Keratinocyte (primary cell): ENCODE results near the gene MRPL12. TPM values are rescaled to one million over a fixed set of nuclear protein-coding genes. Genes with fewer than 3 reads are reported as not detected.

Experiments used
- DNase-seq: peaks from one replicate; pipeline ENCODE4 v3.0.0-alpha.2; 2011; ENCODE audit warnings: low read depth, missing footprints, low spot score
- FAIRE-seq: peaks from 2 replicates; lab custom pipeline; 2011; peaks lifted over from hg19 to GRCh38; lab: Jason Lieb, UNC
- H2AFZ ChIP-seq: 2 replicates; pipeline ENCODE4 v1.6.0; 2012; ENCODE audit warnings: low read length, control low read depth, inconsistent platforms; ENCODE audit not compliant: control insufficient read depth
- H3K27ac ChIP-seq: 2 replicates; pipeline ENCODE4 v1.5.1; 2011; ENCODE audit warnings: low read length; ENCODE audit not compliant: control insufficient read depth, insufficient read depth
- H3K27me3 ChIP-seq: 3 replicates; pipeline ENCODE4 v1.6.0; 2011; ENCODE audit warnings: low read length; ENCODE audit not compliant: control insufficient read depth, insufficient read depth; ENCODE audit errors: extremely low read depth
- H3K36me3 ChIP-seq, 2 experiments: 2 replicates in 1 of 2; 3 replicates in 1 of 2; pipeline ENCODE4 v1.5.1; 2011; ENCODE audit warnings: low read length in 2 of 2, mild to moderate bottlenecking in 1 of 2; ENCODE audit not compliant: control insufficient read depth in 2 of 2, insufficient read depth in 2 of 2; ENCODE audit errors: extremely low read depth in 1 of 2
- H3K4me1 ChIP-seq: 3 replicates; pipeline ENCODE4 v1.5.1; 2011; ENCODE audit warnings: low read length; ENCODE audit not compliant: control insufficient read depth, insufficient read depth; ENCODE audit errors: extremely low read depth
- H3K4me2 ChIP-seq: 3 replicates; pipeline ENCODE4 v1.6.0; 2011; ENCODE audit warnings: low read depth, low read length; ENCODE audit not compliant: control insufficient read depth, insufficient read depth; ENCODE audit errors: extremely low read depth
- H3K4me3 ChIP-seq, 3 experiments: fragments of 200-600 bp in 1 of 3; sonication (generic) in 1 of 3; 2 replicates in 2 of 3; 3 replicates in 1 of 3; pipeline ENCODE4 v1.5.1; 2011 to 2016; ENCODE audit warnings: low read length in 3 of 3, mild to moderate bottlenecking in 3 of 3, control low read depth in 2 of 3, inconsistent platforms in 1 of 3, low read depth in 1 of 3, mixed read lengths in 1 of 3, mixed run types in 1 of 3, moderate library complexity in 1 of 3; ENCODE audit not compliant: control insufficient read depth in 2 of 3, insufficient read depth in 2 of 3; ENCODE audit errors: extremely low read depth in 1 of 3
- H3K79me2 ChIP-seq: 2 replicates; pipeline ENCODE4 v1.6.0; 2012; ENCODE audit warnings: low read length; ENCODE audit not compliant: control insufficient read depth, insufficient read depth
- H3K9ac ChIP-seq: 3 replicates; pipeline ENCODE4 v1.6.0; 2011; ENCODE audit warnings: low read length; ENCODE audit not compliant: control insufficient read depth, insufficient read depth; ENCODE audit errors: extremely low read depth
- H3K9me1 ChIP-seq: 3 replicates; pipeline ENCODE4 v1.6.0; 2011; ENCODE audit warnings: low read length; ENCODE audit not compliant: control insufficient read depth, insufficient read depth; ENCODE audit errors: extremely low read depth
- H3K9me3 ChIP-seq: 2 replicates; pipeline ENCODE4 v1.5.1; 2012; ENCODE audit warnings: low read depth, low read length; ENCODE audit not compliant: control insufficient read depth
- H4K20me1 ChIP-seq: 3 replicates; pipeline ENCODE4 v1.6.0; 2011; ENCODE audit warnings: low read length; ENCODE audit not compliant: control insufficient read depth, insufficient read depth; ENCODE audit errors: extremely low read depth
- EZH2 ChIP-seq: IDR thresholded peaks from one replicate; pipeline ENCODE4 v1.6.1; 2012; ENCODE audit warnings: inconsistent platforms, mild to moderate bottlenecking, low read length, moderate library complexity
- dilution Hi-C: fragments of 300-500 bp; cut with MboI; formaldehyde crosslinking; loops from one replicate; pipeline ENCODE4 v1.7.0; 2020; ENCODE audit warnings: low sequenced_read_pairs; ENCODE audit not compliant: extremely low pct_ligation_motif_present
- polyA plus RNA-seq, 5 experiments: library from polyadenylated mRNA; depleted of rRNA in 3 of 5; stranded (reverse) in 3 of 5; stranded (forward) in 1 of 5; unstranded in 1 of 5; fragments of >200 nt; gene quantifications; 1 replicate in 1 of 5; 2 replicates in 3 of 5; 3 replicates in 1 of 5; pipeline versions ENCODE4 v1.2.1 to v1.2.3, GENCODE V29; 2011 to 2012; ENCODE audit warnings: missing spikeins in 2 of 5, low read depth in 1 of 5, low replicate concordance in 1 of 5
- TF ChIP-seq, protein P1 (sequence below), 3 experiments: IDR thresholded peaks in 1 of 3; conservative IDR thresholded peaks in 1 of 3; optimal IDR thresholded peaks in 1 of 3; 2 replicates in 2 of 3; 3 replicates in 1 of 3; pipeline versions ENCODE3 to v1.5.1; 2011; ENCODE audit warnings: low read length in 3 of 3, mild to moderate bottlenecking in 3 of 3, moderate library complexity in 2 of 3, control low read depth in 1 of 3, inconsistent platforms in 1 of 3; ENCODE audit not compliant: insufficient read depth in 2 of 3; ENCODE audit errors: extremely low read depth in 1 of 3

The MRPL12 gene
- polyA plus RNA-seq, 1 donor (not counting 4 experiments of a cell fraction or from before 2014, with no cell fraction given): 78.5 TPM

DNA sequence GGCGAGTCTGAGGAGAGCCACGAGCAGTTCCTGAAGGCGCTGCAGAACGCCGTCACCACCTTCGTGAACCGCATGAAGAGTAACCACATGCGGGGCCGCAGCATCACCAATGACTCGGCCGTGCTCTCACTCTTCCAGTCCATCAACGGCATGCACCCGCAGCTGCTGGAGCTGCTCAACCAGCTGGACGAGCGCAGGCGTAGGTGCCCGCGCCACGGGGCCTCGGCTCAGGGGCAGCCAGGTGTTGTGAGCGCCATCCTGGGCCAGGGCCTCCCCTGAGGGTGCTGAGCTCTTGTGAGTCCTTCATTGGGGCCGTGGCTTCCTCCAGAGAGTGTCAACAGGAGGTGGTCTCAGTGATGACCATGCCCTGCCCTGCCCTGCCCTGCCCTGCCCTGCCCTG, 7.4 kb upstream of the MRPL12 start:
- no peak overlapping the region for H3K27ac ChIP-seq
- no peak overlapping the region for H2AFZ ChIP-seq
- dilution Hi-C loops: no loop called here
- H3K9ac ChIP-seq: no peak overlapping the region
- no peak overlapping the region for H3K4me3 ChIP-seq
- TF ChIP-seq, protein P1, sequence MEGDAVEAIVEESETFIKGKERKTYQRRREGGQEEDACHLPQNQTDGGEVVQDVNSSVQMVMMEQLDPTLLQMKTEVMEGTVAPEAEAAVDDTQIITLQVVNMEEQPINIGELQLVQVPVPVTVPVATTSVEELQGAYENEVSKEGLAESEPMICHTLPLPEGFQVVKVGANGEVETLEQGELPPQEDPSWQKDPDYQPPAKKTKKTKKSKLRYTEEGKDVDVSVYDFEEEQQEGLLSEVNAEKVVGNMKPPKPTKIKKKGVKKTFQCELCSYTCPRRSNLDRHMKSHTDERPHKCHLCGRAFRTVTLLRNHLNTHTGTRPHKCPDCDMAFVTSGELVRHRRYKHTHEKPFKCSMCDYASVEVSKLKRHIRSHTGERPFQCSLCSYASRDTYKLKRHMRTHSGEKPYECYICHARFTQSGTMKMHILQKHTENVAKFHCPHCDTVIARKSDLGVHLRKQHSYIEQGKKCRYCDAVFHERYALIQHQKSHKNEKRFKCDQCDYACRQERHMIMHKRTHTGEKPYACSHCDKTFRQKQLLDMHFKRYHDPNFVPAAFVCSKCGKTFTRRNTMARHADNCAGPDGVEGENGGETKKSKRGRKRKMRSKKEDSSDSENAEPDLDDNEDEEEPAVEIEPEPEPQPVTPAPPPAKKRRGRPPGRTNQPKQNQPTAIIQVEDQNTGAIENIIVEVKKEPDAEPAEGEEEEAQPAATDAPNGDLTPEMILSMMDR (optimal IDR thresholded peaks at IDR 0.05 in 1 of 3, IDR thresholded peaks at IDR 0.05 in 1 of 3, conservative IDR thresholded peaks at IDR 0.05 in 1 of 3; ENCODE audit: extremely low read depth in 1 of 3, insufficient read depth in 2 of 3, low read length in 3 of 3): no peak
- no peak for TF ChIP-seq EZH2
- DNase-seq: no peak
- H3K27me3 ChIP-seq: no peaks in the 10 kb centered on the region
- no peaks in the 10 kb centered on the region for H3K9me1 ChIP-seq
- peaks cover 57% of the 10 kb centered on the region for H3K79me2 ChIP-seq
- H3K9me3 ChIP-seq: no peaks in the 10 kb centered on the region
- H4K20me1 ChIP-seq: peaks cover 6% of the 10 kb centered on the region
- no peaks in the 10 kb centered on the region for H3K4me1 ChIP-seq
- no peak overlapping the region for H3K4me2 ChIP-seq
- FAIRE-seq: no peak
- peaks cover 54 to 66% of the 10 kb centered on the region in 2 experiments for H3K36me3 ChIP-seq

DNA sequence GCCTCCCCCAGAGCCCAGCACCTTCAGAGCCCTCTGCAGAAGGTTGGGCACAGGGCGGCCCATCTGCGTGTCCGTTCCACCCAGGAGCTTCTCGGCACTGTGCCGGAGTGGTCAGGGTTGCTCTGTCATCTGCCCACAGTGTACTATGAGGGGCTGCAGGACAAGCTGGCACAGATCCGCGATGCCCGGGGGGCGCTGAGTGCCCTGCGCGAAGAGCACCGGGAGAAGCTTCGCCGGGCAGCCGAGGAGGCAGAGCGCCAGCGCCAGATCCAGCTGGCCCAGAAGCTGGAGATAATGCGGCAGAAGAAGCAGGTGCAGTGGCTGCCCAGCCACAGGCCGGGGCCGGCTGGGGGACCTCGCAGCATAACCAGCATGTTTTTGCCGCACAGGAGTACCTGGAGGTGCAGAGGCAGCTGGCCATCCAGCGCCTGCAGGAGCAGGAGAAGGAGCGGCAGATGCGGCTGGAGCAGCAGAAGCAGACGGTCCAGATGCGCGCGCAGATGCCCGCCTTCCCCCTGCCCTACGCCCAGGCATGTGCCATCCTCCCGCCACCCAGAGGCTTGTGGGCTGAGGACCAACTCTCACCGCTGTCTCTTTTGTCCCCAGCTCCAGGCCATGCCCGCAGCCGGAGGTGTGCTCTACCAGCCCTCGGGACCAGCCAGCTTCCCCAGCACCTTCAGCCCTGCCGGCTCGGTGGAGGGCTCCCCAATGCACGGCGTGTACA, 6.8 kb upstream of the MRPL12 start:
- Histone ChIP-seq H3K4me1 (peaks cover 3% of the 10 kb centered on the region), H3K9ac (no peak overlapping the region), H3K4me2 (no peak overlapping the region), H3K9me1 (no peaks in the 10 kb centered on the region), H3K79me2 (peaks cover 58% of the 10 kb centered on the region), H3K27me3 (no peaks in the 10 kb centered on the region), H2AFZ (no peak overlapping the region), H3K36me3 (peaks cover 56 to 64% of the 10 kb centered on the region in 2 experiments), H3K4me3 (no peak overlapping the region), H3K9me3 (no peaks in the 10 kb centered on the region), H4K20me1 (peaks cover 3% of the 10 kb centered on the region), H3K27ac (no peak overlapping the region)
- dilution Hi-C loops: no loop called here
- TF ChIP-seq EZH2: no peak
- TF ChIP-seq, protein P1 (optimal IDR thresholded peaks at IDR 0.05 in 1 of 3, IDR thresholded peaks at IDR 0.05 in 1 of 3, conservative IDR thresholded peaks at IDR 0.05 in 1 of 3; ENCODE audit: extremely low read depth in 1 of 3, insufficient read depth in 2 of 3, low read length in 3 of 3): no peak
- DNase-seq: no peak
- FAIRE-seq: no peak
